K562 (cell line): ENCODE measurements around the gene SPANXC. TPM values are rescaled to one million over a fixed set of nuclear protein-coding genes. Genes with fewer than 3 reads are reported as not detected.

Experiments
- ATAC-seq: fragments of 200-7000 bp; cut with Tn5 transposase; 3 replicates; pipeline ENCODE4 v1.9.1; 2020; ENCODE audit warnings: moderate library complexity
- BruUV-seq: library from RNA; stranded (reverse); fragments of 400-500 nt; replicated peaks from 2 replicates; lab custom pipeline; 2021; lab: Mats Ljungman, UMichigan
- CTCF ChIA-PET: fragments of 300-600 bp; formaldehyde crosslinking; extraction: SDS; loops from one replicate; lab custom pipeline; 2021; ENCODE audit warnings: low intra/inter-chr PET ratio; lab: Yijun Ruan, JAX
- POLR2A ChIA-PET: fragments of 300-600, 350-650 bp; sonication (Branson Sonifier 250); formaldehyde crosslinking; extraction: SDS; loops from one replicate; lab custom pipeline; 2021; ENCODE audit warnings: antibody characterized with exemption, inconsistent platforms; lab: Yijun Ruan, JAX
- DNase-seq, 4 experiments: peaks; one replicate each; pipeline versions ENCODE4 v3.0.0 to v3.0.0-alpha.2; 2011 to 2018; ENCODE audit warnings: low spot score in 3 of 4, mixed read lengths in 3 of 4; ENCODE audit errors: extremely low read depth in 1 of 4
- FAIRE-seq: peaks from 2 replicates; lab custom pipeline; 2011; peaks lifted over from hg19 to GRCh38; lab: Jason Lieb, UNC
- H2AFZ ChIP-seq: 2 replicates; pipeline ENCODE4 v1.6.0; 2011; ENCODE audit warnings: low read depth, low read length, control low read depth, inconsistent platforms
- H3K27ac ChIP-seq: fragments of 200-600 bp; 3 replicates; pipeline ENCODE4 v1.8.0; 2011; ENCODE audit warnings: low read depth, mild to moderate bottlenecking, control low read depth, inconsistent platforms, low read length, moderate library complexity, mixed read lengths; ENCODE audit errors: extremely low read depth
- H3K27me3 ChIP-seq, 2 experiments: fragments of 300-600 bp in 1 of 2; 2 replicates in 1 of 2; 3 replicates in 1 of 2; pipeline versions ENCODE4 v1.6.0 to v1.8.0; 2011; ENCODE audit warnings: inconsistent platforms in 2 of 2, low read length in 2 of 2, mild to moderate bottlenecking in 1 of 2, mixed read lengths in 1 of 2, moderate library complexity in 1 of 2; ENCODE audit not compliant: control insufficient read depth in 2 of 2, insufficient read depth in 2 of 2
- H3K36me3 ChIP-seq: fragments of 300-600 bp; 3 replicates; pipeline ENCODE4 v1.8.0; 2011; ENCODE audit warnings: mild to moderate bottlenecking, low read length, inconsistent platforms; ENCODE audit not compliant: control insufficient read depth, insufficient read depth
- H3K4me1 ChIP-seq, 2 experiments: fragments of 200-600 bp in 1 of 2; replicated peaks in 1 of 2; 2 replicates in 1 of 2; 3 replicates in 1 of 2; pipeline versions ENCODE4 v1.5.1 to v1.8.0; 2011; ENCODE audit warnings: inconsistent platforms in 2 of 2, low read length in 2 of 2, mild to moderate bottlenecking in 1 of 2, mixed read lengths in 1 of 2, moderate library complexity in 1 of 2; ENCODE audit not compliant: control insufficient read depth in 2 of 2, insufficient read depth in 2 of 2
- H3K4me2 ChIP-seq: 2 replicates; pipeline ENCODE4 v1.6.1; 2011; ENCODE audit warnings: low read length, control low read depth, inconsistent platforms, mixed read lengths; ENCODE audit not compliant: insufficient read depth
- H3K4me3 ChIP-seq: fragments of 200-600 bp; sonication (generic), shearing (Covaris generic); 2 replicates; pipeline ENCODE4 v1.5.1; 2016; ENCODE audit warnings: control low read depth, inconsistent platforms
- H3K79me2 ChIP-seq: fragments of 200-600 bp; 3 replicates; pipeline ENCODE4 v1.8.0; 2011; ENCODE audit warnings: low read length, inconsistent platforms; ENCODE audit not compliant: control insufficient read depth, insufficient read depth
- H3K9ac ChIP-seq, 2 experiments: 2 replicates each; pipeline versions ENCODE4 v1.6.0 to v1.6.1; 2011; ENCODE audit warnings: low read depth in 2 of 2, low read length in 2 of 2, control low read depth in 1 of 2, inconsistent platforms in 1 of 2, mild to moderate bottlenecking in 1 of 2, mixed read lengths in 1 of 2; ENCODE audit not compliant: insufficient read depth in 1 of 2
- H3K9me1 ChIP-seq: one replicate; pipeline ENCODE4 v1.6.0; 2011; ENCODE audit warnings: inconsistent platforms, mild to moderate bottlenecking, low read length, moderate library complexity; ENCODE audit not compliant: control insufficient read depth, insufficient read depth
- H3K9me3 ChIP-seq: replicated peaks from 2 replicates; pipeline ENCODE4 v1.5.1; 2011; ENCODE audit warnings: low read depth, low read length, inconsistent platforms; ENCODE audit not compliant: control insufficient read depth, insufficient read depth
- H4K20me1 ChIP-seq: replicated peaks from 2 replicates; pipeline ENCODE4 v1.6.1; 2011; ENCODE audit warnings: low read length, inconsistent platforms, mixed read lengths; ENCODE audit not compliant: control insufficient read depth, insufficient read depth
- E2F4 ChIP-seq: sonication (generic); formaldehyde crosslinking; IDR thresholded peaks from 2 replicates; pipeline ENCODE4 v1.8.0; 2022; ENCODE audit warnings: mild to moderate bottlenecking, low read depth, missing genetic modification reagents
- HES1 ChIP-seq: fragments of 450-650 bp; IDR thresholded peaks from 2 replicates; pipeline ENCODE4 v1.6.1; 2016; ENCODE audit warnings: low read depth, mild to moderate bottlenecking, moderate library complexity
- IFI16 ChIP-seq: fragments of 250-450 bp; sonication (Bioruptor Pico); IDR thresholded peaks from 2 replicates; pipeline ENCODE4 v2.1.2; 2022; ENCODE audit warnings: mild to moderate bottlenecking, inconsistent platforms
- NFIX ChIP-seq: fragments of 250-450 bp; sonication (Bioruptor Pico); IDR thresholded peaks from 2 replicates; pipeline ENCODE4 v1.4.0; 2020; ENCODE audit warnings: low read depth, mild to moderate bottlenecking, moderate library complexity
- SMAD2 ChIP-seq: fragments of 150-350 bp; IDR thresholded peaks from 2 replicates; pipeline ENCODE4 v1.6.1; 2014; ENCODE audit warnings: low read depth, mild to moderate bottlenecking, low read length
- TBP ChIP-seq: optimal IDR thresholded peaks from 2 replicates; pipeline ENCODE3; 2011; ENCODE audit warnings: low read depth, low read length, improper control_type of control experiment
- TFE3 ChIP-seq: fragments of 450-650 bp; formaldehyde crosslinking; IDR thresholded peaks from 2 replicates; pipeline ENCODE4 v1.4.0; 2020; ENCODE audit warnings: mild to moderate bottlenecking, mixed read lengths
- ZBTB33 ChIP-seq: sonication (generic); formaldehyde crosslinking; IDR thresholded peaks from 2 replicates; pipeline ENCODE4 v1.8.1; 2023; ENCODE audit warnings: mild to moderate bottlenecking, missing genetic modification reagents
- ZNF407 ChIP-seq: fragments of 450-650 bp; IDR thresholded peaks from 2 replicates; pipeline ENCODE4 v1.6.1; 2016; ENCODE audit warnings: low read depth
- WGBS: fragments of 100-300 bp; shearing (Covaris generic); methylation state at CpG from one replicate; pipeline ENCODE4 v1.1.6; 2016; ENCODE audit warnings: low coverage, mixed read lengths; ENCODE audit not compliant: insufficient coverage; ENCODE audit errors: missing lambda C conversion rate; 5-methylcytosine and 5-hydroxymethylcytosine counted together
- in situ Hi-C: fragments of 300-500 bp; cut with MboI; formaldehyde crosslinking; loops from 4 replicates; pipeline ENCODE4 v1.15.0; 2018; ENCODE audit warnings: inconsistent platforms, mixed read lengths
- intact Hi-C: fragments of 100-400 bp; cut with micrococcal nuclease; formaldehyde crosslinking; loops from 2 replicates; pipeline ENCODE4 v1.14.2; 2022
- polyA plus RNA-seq, 8 experiments: library from polyadenylated mRNA; depleted of rRNA in 4 of 8; stranded (reverse) in 5 of 8; unstranded in 3 of 8; fragments of >200 nt; fragmentation: Nextera tagmentation in 2 of 8; fragmentation: Illumina TruSeq in 1 of 8; extraction: Ambion mirVana in 2 of 8; extraction: Trizol in 1 of 8; gene quantifications; 2 replicates each; pipeline versions ENCODE4 v1.2.1 to v1.2.3, GENCODE V29; 2011 to 2014; ENCODE audit warnings: inconsistent platforms in 1 of 8, missing spikeins in 1 of 8
- total RNA-seq, 7 experiments: library from RNA; depleted of rRNA in 6 of 7; stranded (reverse); fragments of >200 nt in 6 of 7; fragmentation: Illumina TruSeq in 2 of 7; extraction: Trizol in 2 of 7; gene quantifications; 2 replicates each; pipeline versions ENCODE4 v1.2.1 to v1.2.3, GENCODE V29; 2011 to 2021; ENCODE audit warnings: low replicate concordance in 1 of 7

SPANXC gene
- total and polyA plus RNA-seq, 9 of the 15 experiments (the other 6 are each of a cell fraction or from before 2014, with no cell fraction given), result not detected

GRCh38 chrX:141201962-141202361 is 40.4 kb downstream of the SPANXC start:
- Histone ChIP-seq H2AFZ (no peak overlapping the region), H3K4me1 (no peaks in the 10 kb centered on the region), H3K4me2 (no peak overlapping the region), H3K27me3 (no peaks in the 10 kb centered on the region), H3K9me1 (no peaks in the 10 kb centered on the region), H3K9ac (no peak overlapping the region), H3K9me3 (no peaks in the 10 kb centered on the region), H3K79me2 (no peaks in the 10 kb centered on the region), H3K36me3 (no peaks in the 10 kb centered on the region), H3K27ac (no peak overlapping the region), H4K20me1 (no peaks in the 10 kb centered on the region), H3K4me3 (no peak overlapping the region)
- CTCF ChIA-PET, result no interaction called here
- intact Hi-C loops, result no loop called here
- 10% methylated on average over 2 of the region's 3 CpGs for WGBS
- no peak for DNase-seq
- BruUV-seq, result no TSS peak
- POLR2A ChIA-PET, result no interaction called here
- FAIRE-seq, result no peak
- in situ Hi-C loops, result no loop called here
- ATAC-seq, result no peak
- no peak for TF ChIP-seq ZBTB33 (CRISPR knock-in tag)
- no peak for TF ChIP-seq TFE3
- TF ChIP-seq SMAD2, result no peak
- no peak for TF ChIP-seq HES1
- no peak for TF ChIP-seq TBP
- TF ChIP-seq E2F4 (CRISPR knock-in tag), result no peak
- TF ChIP-seq NFIX (CRISPR knock-in tag), result no peak
- no peak for TF ChIP-seq IFI16 (CRISPR knock-in tag)
- no peak for TF ChIP-seq ZNF407
